NCI-H2171 treated with DMSO at 0.1 percent for 48 hours (cell line): ENCODE measurements around the gene CMTM4.

Source experiments
- DNase-seq: peaks from one replicate; lab custom pipeline; 2025; lab: John Stamatoyannopoulos, UW

Gene CMTM4

DNA sequence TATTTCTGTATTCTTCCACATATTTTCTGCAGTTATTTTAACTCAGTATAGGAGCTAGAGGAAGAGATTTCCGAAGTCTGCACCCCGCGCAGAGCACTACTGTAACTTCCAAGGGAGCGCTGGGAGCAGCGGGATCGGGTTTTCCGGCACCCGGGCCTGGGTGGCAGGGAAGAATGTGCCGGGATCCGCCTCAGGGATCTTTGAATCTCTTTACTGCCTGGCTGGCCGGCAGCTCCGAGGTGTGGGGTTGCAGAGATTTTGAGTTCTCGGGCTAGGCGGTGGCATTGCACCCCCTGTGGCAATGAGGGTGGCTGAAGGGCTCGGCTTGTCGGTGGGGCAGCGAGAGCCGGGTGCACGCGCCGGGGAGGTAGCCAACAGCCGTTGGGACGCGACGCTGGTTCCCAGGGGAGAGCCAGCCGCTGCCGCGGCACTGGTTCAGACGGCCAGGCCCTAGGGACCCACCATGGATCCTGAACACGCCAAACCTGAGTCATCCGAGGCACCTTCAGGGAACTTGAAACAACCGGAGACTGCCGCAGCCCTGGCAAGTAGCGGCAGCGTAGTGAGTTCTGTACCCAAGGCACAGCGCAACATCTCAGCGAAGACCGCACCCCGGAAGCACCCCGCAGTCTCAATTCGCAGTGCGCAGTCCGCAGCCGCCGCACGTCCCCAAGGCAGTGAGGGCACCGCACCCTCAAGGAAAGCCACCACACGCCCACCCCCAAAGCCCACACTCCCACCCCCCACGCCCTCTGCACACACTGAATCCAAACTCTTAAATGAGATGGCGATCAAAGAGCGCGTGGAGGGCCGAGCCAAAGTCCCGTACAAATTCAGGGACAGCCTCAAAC is 130.3 kb downstream of the CMTM4 start, which contains the start of gene CMTM1:
TSS of gene CMTM1 (plus strand) at position 389 of the 851 bp plus-strand sequence. CDS start at position 464, 75 bp downstream.
- no peak for DNase-seq
